HepG2 (cell line): ENCODE data around the gene SOX11.

Experiments
- CCAR2 ChIP-seq: fragments of 200-400 bp; formaldehyde crosslinking; optimal IDR thresholded peaks from 2 replicates; pipeline ENCODE3; 2018; ENCODE audit warnings: low read depth, mild to moderate bottlenecking, low read length, moderate library complexity
- CSRNP1 ChIP-seq: sonication (generic); formaldehyde crosslinking; IDR thresholded peaks from 2 replicates; pipeline ENCODE4 v1.8.1; 2023; ENCODE audit warnings: mild to moderate bottlenecking, missing genetic modification reagents
- HNF4G ChIP-seq, 2 experiments: sonication (generic) in 1 of 2; formaldehyde crosslinking in 1 of 2; IDR thresholded peaks; 2 replicates each; pipeline versions ENCODE4 v1.4.0 to v1.6.1; 2011 to 2020; ENCODE audit warnings: borderline replicate concordance in 2 of 2, low read depth in 2 of 2, mild to moderate bottlenecking in 2 of 2, low read length in 1 of 2, missing genetic modification reagents in 1 of 2, moderate library complexity in 1 of 2
- NFIC ChIP-seq: IDR thresholded peaks from 2 replicates; pipeline ENCODE4 v1.6.1; 2012; ENCODE audit warnings: mild to moderate bottlenecking, low read length, inconsistent platforms
- SNAPC4 ChIP-seq: sonication (generic); formaldehyde crosslinking; IDR thresholded peaks from 2 replicates; pipeline ENCODE4 v1.4.0; 2020; ENCODE audit warnings: mild to moderate bottlenecking, missing genetic modification reagents
- TCF12 ChIP-seq, 2 experiments: fragments of 450-650 bp in 1 of 2; sonication (generic) in 1 of 2; formaldehyde crosslinking in 1 of 2; IDR thresholded peaks; 2 replicates each; pipeline versions ENCODE4 v1.6.1 to v1.8.0; 2017 to 2022; ENCODE audit warnings: antibody characterized with exemption in 1 of 2, mild to moderate bottlenecking in 1 of 2, missing genetic modification reagents in 1 of 2, moderate library complexity in 1 of 2
- TRIM22 ChIP-seq: fragments of 450-650 bp; IDR thresholded peaks from 2 replicates; pipeline ENCODE4 v1.6.1; 2017
- ZNF17 ChIP-seq: sonication (generic); formaldehyde crosslinking; IDR thresholded peaks from 2 replicates; pipeline ENCODE4 v1.5.0; 2020; ENCODE audit warnings: mild to moderate bottlenecking, missing genetic modification reagents
- ZNF230 ChIP-seq: sonication (generic); formaldehyde crosslinking; IDR thresholded peaks from 2 replicates; pipeline ENCODE4 v1.4.0; 2020; ENCODE audit warnings: mild to moderate bottlenecking, missing genetic modification reagents
- ZNF761 ChIP-seq: sonication (generic); formaldehyde crosslinking; conservative IDR thresholded peaks from 2 replicates; pipeline ENCODE4 v1.4.0; 2020; ENCODE audit warnings: mild to moderate bottlenecking, missing genetic modification reagents
- TF ChIP-seq, protein P1 (sequence below): sonication (generic); formaldehyde crosslinking; IDR thresholded peaks from 2 replicates; pipeline ENCODE4 v1.4.0; 2020; ENCODE audit warnings: missing genetic modification reagents
- TF ChIP-seq, protein P2 (sequence below): sonication (generic); formaldehyde crosslinking; IDR thresholded peaks from 2 replicates; pipeline ENCODE4 v1.5.1; 2020; ENCODE audit warnings: missing genetic modification reagents, mild to moderate bottlenecking, borderline replicate concordance
- TF ChIP-seq, protein P3 (sequence below): sonication (generic); formaldehyde crosslinking; IDR thresholded peaks from 2 replicates; pipeline ENCODE4 v1.5.0; 2020; ENCODE audit warnings: missing genetic modification reagents, mild to moderate bottlenecking, borderline replicate concordance
- TF ChIP-seq, protein P4 (sequence below): sonication (generic); formaldehyde crosslinking; IDR thresholded peaks from 2 replicates; pipeline ENCODE4 v1.5.0; 2020; ENCODE audit warnings: mild to moderate bottlenecking, missing genetic modification reagents, moderate library complexity

DNA sequence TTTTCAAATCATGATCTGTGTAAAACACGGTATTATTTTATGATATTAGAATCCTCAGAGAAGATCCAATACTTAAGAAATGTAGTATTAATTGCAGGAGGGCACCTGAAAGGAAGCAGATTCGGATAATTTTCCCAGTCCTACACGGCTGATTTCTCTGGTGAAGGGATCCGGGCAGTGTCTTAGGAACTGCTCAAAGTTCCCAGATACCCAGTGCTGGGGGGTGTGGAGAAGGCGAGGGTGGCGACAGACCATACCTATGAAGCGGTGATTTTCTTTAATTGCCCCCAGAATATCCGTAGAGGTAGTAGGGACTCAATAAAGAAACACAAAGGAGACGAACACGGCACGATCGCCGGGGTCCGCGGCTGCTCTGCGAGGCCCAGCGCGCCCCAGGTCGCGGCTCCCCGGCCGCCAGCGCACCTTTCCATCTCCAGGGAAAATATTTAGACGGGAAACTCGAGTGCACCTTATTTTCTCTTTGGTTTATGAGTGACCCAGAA lies 1.4 kb upstream of the SOX11 start:
- TF ChIP-seq, protein P1, sequence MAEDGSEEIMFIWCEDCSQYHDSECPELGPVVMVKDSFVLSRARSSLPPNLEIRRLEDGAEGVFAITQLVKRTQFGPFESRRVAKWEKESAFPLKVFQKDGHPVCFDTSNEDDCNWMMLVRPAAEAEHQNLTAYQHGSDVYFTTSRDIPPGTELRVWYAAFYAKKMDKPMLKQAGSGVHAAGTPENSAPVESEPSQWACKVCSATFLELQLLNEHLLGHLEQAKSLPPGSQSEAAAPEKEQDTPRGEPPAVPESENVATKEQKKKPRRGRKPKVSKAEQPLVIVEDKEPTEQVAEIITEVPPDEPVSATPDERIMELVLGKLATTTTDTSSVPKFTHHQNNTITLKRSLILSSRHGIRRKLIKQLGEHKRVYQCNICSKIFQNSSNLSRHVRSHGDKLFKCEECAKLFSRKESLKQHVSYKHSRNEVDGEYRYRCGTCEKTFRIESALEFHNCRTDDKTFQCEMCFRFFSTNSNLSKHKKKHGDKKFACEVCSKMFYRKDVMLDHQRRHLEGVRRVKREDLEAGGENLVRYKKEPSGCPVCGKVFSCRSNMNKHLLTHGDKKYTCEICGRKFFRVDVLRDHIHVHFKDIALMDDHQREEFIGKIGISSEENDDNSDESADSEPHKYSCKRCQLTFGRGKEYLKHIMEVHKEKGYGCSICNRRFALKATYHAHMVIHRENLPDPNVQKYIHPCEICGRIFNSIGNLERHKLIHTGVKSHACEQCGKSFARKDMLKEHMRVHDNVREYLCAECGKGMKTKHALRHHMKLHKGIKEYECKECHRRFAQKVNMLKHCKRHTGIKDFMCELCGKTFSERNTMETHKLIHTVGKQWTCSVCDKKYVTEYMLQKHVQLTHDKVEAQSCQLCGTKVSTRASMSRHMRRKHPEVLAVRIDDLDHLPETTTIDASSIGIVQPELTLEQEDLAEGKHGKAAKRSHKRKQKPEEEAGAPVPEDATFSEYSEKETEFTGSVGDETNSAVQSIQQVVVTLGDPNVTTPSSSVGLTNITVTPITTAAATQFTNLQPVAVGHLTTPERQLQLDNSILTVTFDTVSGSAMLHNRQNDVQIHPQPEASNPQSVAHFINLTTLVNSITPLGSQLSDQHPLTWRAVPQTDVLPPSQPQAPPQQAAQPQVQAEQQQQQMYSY (CRISPR knock-in tag): no peak
- TF ChIP-seq SNAPC4 (CRISPR knock-in tag): no peak
- TF ChIP-seq, protein P2, sequence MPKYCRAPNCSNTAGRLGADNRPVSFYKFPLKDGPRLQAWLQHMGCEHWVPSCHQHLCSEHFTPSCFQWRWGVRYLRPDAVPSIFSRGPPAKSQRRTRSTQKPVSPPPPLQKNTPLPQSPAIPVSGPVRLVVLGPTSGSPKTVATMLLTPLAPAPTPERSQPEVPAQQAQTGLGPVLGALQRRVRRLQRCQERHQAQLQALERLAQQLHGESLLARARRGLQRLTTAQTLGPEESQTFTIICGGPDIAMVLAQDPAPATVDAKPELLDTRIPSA: no peak
- TF ChIP-seq ZNF230 (CRISPR knock-in tag): no peak
- TF ChIP-seq TRIM22: no peak
- TF ChIP-seq ZNF17 (CRISPR knock-in tag): no peak
- no peak for TF ChIP-seq CCAR2
- TF ChIP-seq, protein P3, sequence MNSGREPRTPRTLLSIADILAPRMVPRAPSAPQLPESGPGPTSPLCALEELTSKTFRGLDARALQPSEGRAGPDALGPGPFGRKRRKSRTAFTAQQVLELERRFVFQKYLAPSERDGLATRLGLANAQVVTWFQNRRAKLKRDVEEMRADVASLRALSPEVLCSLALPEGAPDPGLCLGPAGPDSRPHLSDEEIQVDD (CRISPR knock-in tag): no peak
- TF ChIP-seq, protein P4, sequence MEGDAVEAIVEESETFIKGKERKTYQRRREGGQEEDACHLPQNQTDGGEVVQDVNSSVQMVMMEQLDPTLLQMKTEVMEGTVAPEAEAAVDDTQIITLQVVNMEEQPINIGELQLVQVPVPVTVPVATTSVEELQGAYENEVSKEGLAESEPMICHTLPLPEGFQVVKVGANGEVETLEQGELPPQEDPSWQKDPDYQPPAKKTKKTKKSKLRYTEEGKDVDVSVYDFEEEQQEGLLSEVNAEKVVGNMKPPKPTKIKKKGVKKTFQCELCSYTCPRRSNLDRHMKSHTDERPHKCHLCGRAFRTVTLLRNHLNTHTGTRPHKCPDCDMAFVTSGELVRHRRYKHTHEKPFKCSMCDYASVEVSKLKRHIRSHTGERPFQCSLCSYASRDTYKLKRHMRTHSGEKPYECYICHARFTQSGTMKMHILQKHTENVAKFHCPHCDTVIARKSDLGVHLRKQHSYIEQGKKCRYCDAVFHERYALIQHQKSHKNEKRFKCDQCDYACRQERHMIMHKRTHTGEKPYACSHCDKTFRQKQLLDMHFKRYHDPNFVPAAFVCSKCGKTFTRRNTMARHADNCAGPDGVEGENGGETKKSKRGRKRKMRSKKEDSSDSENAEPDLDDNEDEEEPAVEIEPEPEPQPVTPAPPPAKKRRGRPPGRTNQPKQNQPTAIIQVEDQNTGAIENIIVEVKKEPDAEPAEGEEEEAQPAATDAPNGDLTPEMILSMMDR: no peak
- no peak for TF ChIP-seq NFIC
- TF ChIP-seq TCF12 (IDR thresholded peaks at IDR 0.05): no peak
- no peak for TF ChIP-seq TCF12 (CRISPR knock-in tag; IDR thresholded peaks at IDR 0.05)
- no peak for TF ChIP-seq HNF4G (IDR thresholded peaks at IDR 0.05; ENCODE audit: borderline replicate concordance, low read depth, low read length)
- no peak for TF ChIP-seq HNF4G (CRISPR knock-in tag; IDR thresholded peaks at IDR 0.05; ENCODE audit: borderline replicate concordance, low read depth)
- TF ChIP-seq ZNF761 (CRISPR knock-in tag): no peak
- no peak for TF ChIP-seq CSRNP1 (CRISPR knock-in tag)
